DOHH2 (cell line): ENCODE measurements around the gene SLC6A16.

Source experiments
- EZH2phosphoT487 ChIP-seq: fragments of 200-600 bp; sonication (generic); IDR thresholded peaks from 2 replicates; pipeline ENCODE4 v1.6.1; 2017; ENCODE audit warnings: borderline replicate concordance, mild to moderate bottlenecking, antibody characterized with exemption, low read length, moderate library complexity, mixed read lengths
- TF ChIP-seq, protein P1 (sequence below): fragments of 200-600 bp; sonication (generic); IDR thresholded peaks from one replicate; pipeline ENCODE4 v1.5.1; 2014; ENCODE audit warnings: antibody characterized with exemption, mild to moderate bottlenecking, low read depth, low read length; ENCODE audit not compliant: poor library complexity, severe bottlenecking

DNA sequence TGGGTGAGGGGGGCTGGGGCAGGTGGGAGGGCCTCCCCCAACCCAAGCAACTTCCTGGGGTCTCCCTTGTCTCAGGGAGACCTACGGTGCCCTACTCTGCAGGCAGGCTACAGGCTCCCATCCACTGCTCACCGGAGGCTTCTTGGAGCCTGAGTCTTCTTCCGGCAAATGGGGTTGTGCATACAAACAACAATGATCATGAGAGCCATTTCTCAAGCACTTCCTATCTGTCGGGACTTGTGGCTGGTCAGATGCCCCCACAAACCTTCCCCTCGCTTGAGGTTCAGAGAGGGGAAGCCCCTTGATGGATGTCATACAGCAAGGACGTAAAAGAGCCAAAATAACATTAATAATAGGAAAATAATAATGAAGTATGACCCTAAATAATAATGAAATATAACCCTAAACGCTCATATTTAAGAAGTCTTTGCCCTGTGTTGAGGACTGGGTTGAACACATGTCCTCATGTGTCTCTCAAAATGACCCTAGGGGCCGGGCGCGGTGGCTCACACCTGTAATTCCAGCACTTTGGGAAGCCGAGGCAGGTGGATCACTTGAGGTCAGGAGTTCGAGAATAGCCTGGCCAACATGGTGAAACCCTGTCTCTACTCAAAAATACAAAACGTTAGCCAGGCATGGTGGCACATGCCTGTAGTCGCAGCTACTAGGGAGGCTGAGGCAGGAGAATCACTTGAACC, 10.9 kb upstream of the SLC6A16 start:
- TF ChIP-seq, protein P1, sequence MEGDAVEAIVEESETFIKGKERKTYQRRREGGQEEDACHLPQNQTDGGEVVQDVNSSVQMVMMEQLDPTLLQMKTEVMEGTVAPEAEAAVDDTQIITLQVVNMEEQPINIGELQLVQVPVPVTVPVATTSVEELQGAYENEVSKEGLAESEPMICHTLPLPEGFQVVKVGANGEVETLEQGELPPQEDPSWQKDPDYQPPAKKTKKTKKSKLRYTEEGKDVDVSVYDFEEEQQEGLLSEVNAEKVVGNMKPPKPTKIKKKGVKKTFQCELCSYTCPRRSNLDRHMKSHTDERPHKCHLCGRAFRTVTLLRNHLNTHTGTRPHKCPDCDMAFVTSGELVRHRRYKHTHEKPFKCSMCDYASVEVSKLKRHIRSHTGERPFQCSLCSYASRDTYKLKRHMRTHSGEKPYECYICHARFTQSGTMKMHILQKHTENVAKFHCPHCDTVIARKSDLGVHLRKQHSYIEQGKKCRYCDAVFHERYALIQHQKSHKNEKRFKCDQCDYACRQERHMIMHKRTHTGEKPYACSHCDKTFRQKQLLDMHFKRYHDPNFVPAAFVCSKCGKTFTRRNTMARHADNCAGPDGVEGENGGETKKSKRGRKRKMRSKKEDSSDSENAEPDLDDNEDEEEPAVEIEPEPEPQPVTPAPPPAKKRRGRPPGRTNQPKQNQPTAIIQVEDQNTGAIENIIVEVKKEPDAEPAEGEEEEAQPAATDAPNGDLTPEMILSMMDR, result no peak
- TF ChIP-seq EZH2phosphoT487, result no peak
